HEK293 (cell line): ENCODE data around the gene NXPH4.
A peak's percentile ranks its signal among the peaks of the same experiment; 100 is the strongest.

Experiments used
- CTCF ChIA-PET: fragments of 350-600 bp; formaldehyde crosslinking; extraction: SDS; loops from one replicate; lab custom pipeline; 2021; ENCODE audit warnings: antibody characterized with exemption; lab: Yijun Ruan, JAX
- POLR2A ChIA-PET: fragments of 300-600 bp; formaldehyde crosslinking; extraction: SDS; loops from one replicate; lab custom pipeline; 2020; ENCODE audit warnings: antibody characterized with exemption, inconsistent platforms; lab: Yijun Ruan, JAX
- H3K27ac ChIP-seq: fragments of 200-500 bp; sonication (Bioruptor generic); 2 replicates; pipeline ENCODE4 v1.5.1; 2014; ENCODE audit warnings: low read depth, low read length, control low read depth, inconsistent platforms; ENCODE audit errors: extremely low read depth
- H3K36me3 ChIP-seq, 2 experiments: fragments of 200-500 bp in 1 of 2; sonication (Bioruptor generic) in 1 of 2; 1 replicate in 1 of 2; 2 replicates in 1 of 2; pipeline ENCODE4 v1.5.1; 2014 to 2017; ENCODE audit warnings: inconsistent platforms in 2 of 2, low read length in 2 of 2; ENCODE audit not compliant: control insufficient read depth in 2 of 2, insufficient read depth in 1 of 2
- H3K4me1 ChIP-seq: fragments of 200-500 bp; sonication (Bioruptor generic); 2 replicates; pipeline ENCODE4 v1.5.1; 2014; ENCODE audit warnings: mild to moderate bottlenecking, low read length, inconsistent platforms; ENCODE audit not compliant: control insufficient read depth, insufficient read depth
- H3K4me3 ChIP-seq: 2 replicates; pipeline ENCODE4 v1.5.1; 2011; ENCODE audit warnings: low read depth, mild to moderate bottlenecking, control low read depth, low read length, moderate library complexity
- H3K9me3 ChIP-seq: fragments of 200-500 bp; sonication (Bioruptor generic); 2 replicates; pipeline ENCODE4 v1.5.1; 2014; ENCODE audit warnings: low read depth, low read length, inconsistent platforms; ENCODE audit not compliant: control insufficient read depth, insufficient read depth
- HOXA7 ChIP-seq: sonication (generic); formaldehyde crosslinking; IDR thresholded peaks from 2 replicates; pipeline ENCODE4 v1.8.1; 2022; ENCODE audit warnings: missing genetic modification reagents, borderline replicate concordance
- PATZ1 ChIP-seq: fragments of 450-650 bp; formaldehyde crosslinking; IDR thresholded peaks from 2 replicates; pipeline ENCODE4 v1.5.1; 2016; ENCODE audit warnings: missing biosample characterization, missing genetic modification characterization
- SCRT2 ChIP-seq: fragments of 450-650 bp; formaldehyde crosslinking; IDR thresholded peaks from 2 replicates; pipeline ENCODE4 v1.5.1; 2016; ENCODE audit warnings: missing biosample characterization, missing genetic modification characterization
- SETDB1 ChIP-seq: IDR thresholded peaks from one replicate; pipeline ENCODE4 v1.6.1; 2017; ENCODE audit warnings: mild to moderate bottlenecking, low read length, moderate library complexity, mixed read lengths; ENCODE audit not compliant: insufficient read length
- TSHZ1 ChIP-seq: fragments of 450-650 bp; formaldehyde crosslinking; IDR thresholded peaks from 2 replicates; pipeline ENCODE4 v1.5.1; 2016; ENCODE audit warnings: missing biosample characterization, missing genetic modification characterization, borderline replicate concordance
- YY2 ChIP-seq: fragments of 450-650 bp; formaldehyde crosslinking; IDR thresholded peaks from 2 replicates; pipeline ENCODE4 v1.5.1; 2016; ENCODE audit warnings: missing biosample characterization, missing genetic modification characterization
- ZBTB1 ChIP-seq: fragments of 450-650 bp; formaldehyde crosslinking; IDR thresholded peaks from 2 replicates; pipeline ENCODE4 v1.5.1; 2016; ENCODE audit warnings: missing biosample characterization, missing genetic modification characterization
- ZBTB17 ChIP-seq: fragments of 450-650 bp; formaldehyde crosslinking; IDR thresholded peaks from 2 replicates; pipeline ENCODE4 v1.5.1; 2016; ENCODE audit warnings: missing biosample characterization, missing genetic modification characterization
- ZBTB7A ChIP-seq: fragments of 450-650 bp; formaldehyde crosslinking; IDR thresholded peaks from 2 replicates; pipeline ENCODE4 v1.5.1; 2016; ENCODE audit warnings: low read depth, missing biosample characterization, missing genetic modification characterization
- ZFHX2 ChIP-seq: fragments of 450-650 bp; formaldehyde crosslinking; conservative IDR thresholded peaks from 2 replicates; pipeline ENCODE4 v1.5.1; 2016; ENCODE audit warnings: missing biosample characterization, missing genetic modification characterization
- ZNF138 ChIP-seq: fragments of 450-650 bp; formaldehyde crosslinking; IDR thresholded peaks from 2 replicates; pipeline ENCODE4 v1.5.1; 2016; ENCODE audit warnings: missing biosample characterization, missing genetic modification characterization, borderline replicate concordance
- ZNF18 ChIP-seq: fragments of 450-650 bp; formaldehyde crosslinking; IDR thresholded peaks from 2 replicates; pipeline ENCODE4 v1.5.1; 2016; ENCODE audit warnings: missing biosample characterization, missing genetic modification characterization
- ZNF266 ChIP-seq: fragments of 450-650 bp; formaldehyde crosslinking; IDR thresholded peaks from 2 replicates; pipeline ENCODE4 v1.5.1; 2016; ENCODE audit warnings: missing biosample characterization, missing genetic modification characterization, low read depth
- ZNF433 ChIP-seq: fragments of 450-650 bp; formaldehyde crosslinking; IDR thresholded peaks from 2 replicates; pipeline ENCODE4 v1.5.1; 2016; ENCODE audit warnings: missing biosample characterization, missing genetic modification characterization, low read depth
- ZNF473 ChIP-seq: fragments of 450-650 bp; formaldehyde crosslinking; IDR thresholded peaks from 2 replicates; pipeline ENCODE4 v1.5.1; 2017; ENCODE audit warnings: missing biosample characterization, missing genetic modification characterization
- ZNF548 ChIP-seq: fragments of 450-650 bp; formaldehyde crosslinking; IDR thresholded peaks from 2 replicates; pipeline ENCODE4 v1.5.1; 2016; ENCODE audit warnings: missing biosample characterization, missing genetic modification characterization
- ZNF585B ChIP-seq: fragments of 450-650 bp; formaldehyde crosslinking; IDR thresholded peaks from 2 replicates; pipeline ENCODE4 v1.5.1; 2016; ENCODE audit warnings: missing biosample characterization, missing genetic modification characterization
- ZNF654 ChIP-seq: fragments of 450-650 bp; formaldehyde crosslinking; IDR thresholded peaks from 2 replicates; pipeline ENCODE4 v1.5.1; 2016; ENCODE audit warnings: low read depth, missing biosample characterization, missing genetic modification characterization
- ZNF660 ChIP-seq: fragments of 450-650 bp; IDR thresholded peaks from 2 replicates; pipeline ENCODE4 v1.5.1; 2018; ENCODE audit warnings: missing biosample characterization, mild to moderate bottlenecking, missing genetic modification characterization
- ZNF670 ChIP-seq: fragments of 450-650 bp; formaldehyde crosslinking; IDR thresholded peaks from 2 replicates; pipeline ENCODE4 v1.5.1; 2016; ENCODE audit warnings: missing biosample characterization, missing genetic modification characterization, low read depth
- ZNF704 ChIP-seq: fragments of 450-650 bp; formaldehyde crosslinking; IDR thresholded peaks from 2 replicates; pipeline ENCODE4 v1.5.1; 2016; ENCODE audit warnings: missing biosample characterization, missing genetic modification characterization
- ZNF777 ChIP-seq: fragments of 450-650 bp; formaldehyde crosslinking; IDR thresholded peaks from 2 replicates; pipeline ENCODE4 v1.5.1; 2017; ENCODE audit warnings: missing biosample characterization, missing genetic modification characterization, borderline replicate concordance
- ZXDB ChIP-seq: fragments of 450-650 bp; formaldehyde crosslinking; IDR thresholded peaks from 2 replicates; pipeline ENCODE4 v1.5.1; 2016; ENCODE audit warnings: missing biosample characterization, missing genetic modification characterization
- TF ChIP-seq, protein P1 (sequence below): fragments of 450-650 bp; formaldehyde crosslinking; IDR thresholded peaks from 2 replicates; pipeline ENCODE4 v1.5.1; 2016; ENCODE audit warnings: missing biosample characterization, missing genetic modification characterization
- TF ChIP-seq, protein P2 (sequence below): fragments of 450-650 bp; IDR thresholded peaks from 2 replicates; pipeline ENCODE4 v1.5.1; 2018; ENCODE audit warnings: missing biosample characterization, mild to moderate bottlenecking, missing genetic modification characterization

NXPH4 gene

DNA sequence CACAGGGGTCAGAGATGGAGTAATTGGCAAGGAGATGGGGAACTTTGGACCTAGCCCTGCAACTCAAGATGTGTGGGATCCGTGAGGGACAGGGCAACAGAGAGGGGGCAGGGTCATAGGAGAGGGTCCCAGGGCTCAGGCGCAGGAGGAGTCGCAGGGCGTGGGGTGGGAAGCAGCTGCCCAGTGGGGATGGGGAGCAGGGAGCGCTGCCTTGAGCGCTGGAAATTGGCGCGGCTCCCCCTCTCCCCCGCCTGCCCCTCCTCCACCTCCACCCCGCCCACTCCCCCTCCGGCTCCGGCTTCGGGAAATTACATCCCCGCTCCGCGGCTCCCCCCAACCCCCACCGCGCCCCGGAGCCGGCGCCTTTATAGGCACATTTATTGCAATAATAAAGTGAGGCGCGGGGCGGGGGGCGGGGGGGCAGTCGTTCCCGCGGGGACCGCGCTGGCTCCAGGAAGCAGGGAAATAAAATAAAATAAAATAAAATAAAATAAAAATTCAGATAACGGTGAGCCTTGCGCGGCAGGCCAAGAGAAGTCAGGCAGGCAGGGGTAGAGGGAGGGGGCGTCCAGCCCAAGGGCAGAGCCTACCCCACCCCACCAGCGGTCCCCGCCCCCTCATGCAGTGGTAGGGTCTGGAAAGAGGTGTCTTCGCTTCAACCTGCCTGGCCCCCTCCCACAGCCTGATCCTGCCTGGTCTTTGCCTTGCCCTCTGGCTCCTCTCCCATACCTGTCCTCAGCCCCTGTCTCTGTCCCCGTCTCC lies 3.6 kb downstream of the NXPH4 start (continued):
- TF ChIP-seq ZNF433 (tag by site-specific recombination), result no peak
- TF ChIP-seq ZNF18, result no peak
- TF ChIP-seq ZNF654 (tag by site-specific recombination), result no peak
- TF ChIP-seq ZNF585B (tag by site-specific recombination), result no peak
- no peak for TF ChIP-seq ZXDB (tag by site-specific recombination)
- TF ChIP-seq ZNF473, result no peak
- TF ChIP-seq ZFHX2 (tag by site-specific recombination), result peak; percentile 64; the same call in 1 of the 2 replicates
- TF ChIP-seq ZNF777 (tag by site-specific recombination), result no peak
- TF ChIP-seq SETDB1, result no peak
- TF ChIP-seq SCRT2, result no peak
- no peak for TF ChIP-seq ZBTB1 (tag by site-specific recombination)

DNA sequence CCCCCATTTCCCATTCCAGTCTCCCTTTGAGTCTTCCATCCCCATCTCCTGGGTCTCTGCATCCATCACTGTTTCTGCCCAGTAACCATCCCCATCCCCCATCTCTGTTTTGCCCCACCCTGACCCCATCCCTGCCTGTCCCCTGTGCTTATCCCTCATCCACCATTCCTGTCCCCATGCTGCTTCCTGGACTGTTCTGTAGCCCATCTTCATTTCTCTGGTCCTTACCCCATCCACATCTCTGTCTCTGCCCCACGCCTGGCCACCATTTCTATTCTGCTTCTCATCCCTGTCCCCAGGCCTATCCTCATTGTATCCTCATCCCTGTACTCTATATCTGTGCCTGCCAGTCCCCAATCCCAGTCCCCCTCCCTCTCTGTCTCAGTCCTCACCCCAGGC lies 4.2 kb downstream of the NXPH4 start:
- no peaks in the 10 kb centered on the region; the same call in 1 of the 2 replicates for H3K4me1 ChIP-seq
- POLR2A ChIA-PET, result interaction anchor here (1.2 kb wide), 1 partner anchor 9 kb away, joined by 5 read pairs; the partner anchor contains the start of gene SHMT2
- no peak overlapping the region for H3K27ac ChIP-seq
- H3K4me3 ChIP-seq, result no peak overlapping the region
- no peaks in the 10 kb centered on the region for H3K9me3 ChIP-seq
- no peaks in the 10 kb centered on the region for H3K36me3 ChIP-seq
- CTCF ChIA-PET, result interaction anchor here (13.7 kb wide), 1 partner anchor 19 kb away, joined by 192 read pairs; a partner anchor contains a TSS
- no peak for TF ChIP-seq ZNF660 (tag by site-specific recombination)
- peak; percentile 55 for TF ChIP-seq YY2 (tag by site-specific recombination)
- TF ChIP-seq ZBTB17 (tag by site-specific recombination), result peak; percentile 98
- peak; percentile 57; the same call in 1 of the 2 replicates for TF ChIP-seq PATZ1 (tag by site-specific recombination)
- TF ChIP-seq, protein P1, sequence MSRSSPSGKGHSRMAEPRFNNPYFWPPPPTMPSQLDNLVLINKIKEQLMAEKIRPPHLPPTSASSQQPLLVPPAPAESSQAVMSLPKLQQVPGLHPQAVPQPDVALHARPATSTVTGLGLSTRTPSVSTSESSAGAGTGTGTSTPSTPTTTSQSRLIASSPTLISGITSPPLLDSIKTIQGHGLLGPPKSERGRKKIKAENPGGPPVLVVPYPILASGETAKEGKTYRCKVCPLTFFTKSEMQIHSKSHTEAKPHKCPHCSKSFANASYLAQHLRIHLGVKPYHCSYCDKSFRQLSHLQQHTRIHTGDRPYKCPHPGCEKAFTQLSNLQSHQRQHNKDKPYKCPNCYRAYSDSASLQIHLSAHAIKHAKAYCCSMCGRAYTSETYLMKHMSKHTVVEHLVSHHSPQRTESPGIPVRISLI (tag by site-specific recombination), result no peak
- no peak for TF ChIP-seq ZNF138 (tag by site-specific recombination)
- TF ChIP-seq TSHZ1 (tag by site-specific recombination), result no peak
- TF ChIP-seq ZNF266, result no peak
- TF ChIP-seq ZBTB7A (tag by site-specific recombination), result no peak
- no peak for TF ChIP-seq ZNF670 (tag by site-specific recombination)
- TF ChIP-seq, protein P2, sequence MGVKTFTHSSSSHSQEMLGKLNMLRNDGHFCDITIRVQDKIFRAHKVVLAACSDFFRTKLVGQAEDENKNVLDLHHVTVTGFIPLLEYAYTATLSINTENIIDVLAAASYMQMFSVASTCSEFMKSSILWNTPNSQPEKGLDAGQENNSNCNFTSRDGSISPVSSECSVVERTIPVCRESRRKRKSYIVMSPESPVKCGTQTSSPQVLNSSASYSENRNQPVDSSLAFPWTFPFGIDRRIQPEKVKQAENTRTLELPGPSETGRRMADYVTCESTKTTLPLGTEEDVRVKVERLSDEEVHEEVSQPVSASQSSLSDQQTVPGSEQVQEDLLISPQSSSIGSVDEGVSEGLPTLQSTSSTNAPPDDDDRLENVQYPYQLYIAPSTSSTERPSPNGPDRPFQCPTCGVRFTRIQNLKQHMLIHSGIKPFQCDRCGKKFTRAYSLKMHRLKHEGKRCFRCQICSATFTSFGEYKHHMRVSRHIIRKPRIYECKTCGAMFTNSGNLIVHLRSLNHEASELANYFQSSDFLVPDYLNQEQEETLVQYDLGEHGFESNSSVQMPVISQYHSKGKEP, result no peak
- TF ChIP-seq ZNF704, result no peak
- no peak for TF ChIP-seq ZNF548
- TF ChIP-seq HOXA7 (CRISPR knock-in tag), result no peak
